Measurements from ENCODE around the gene TYRO3. TPM values are rescaled to one million over a fixed set of nuclear protein-coding genes. Genes with fewer than 3 reads are reported as not detected.

TYRO3 gene
- total RNA-seq, 1 donor from 2014 or later: 28.5 TPM

- Histone ChIP-seq H2AFZ (ENCODE audit: low read depth, low read length) (no peak overlapping the region), H3K27ac (ENCODE audit: low read depth, low read length) (no peak overlapping the region), H3K79me2 (ENCODE audit: insufficient read depth, low read length) (peaks cover 7% of the 10 kb centered on the region), H3K27me3 (ENCODE audit: insufficient read depth, low read length) (no peaks in the 10 kb centered on the region), H4K20me1 (ENCODE audit: insufficient read depth, low read length) (peaks cover 14% of the 10 kb centered on the region), H3K4me3 (ENCODE audit: insufficient read depth, low read depth, low read length) (no peak overlapping the region), H3K4me2 (ENCODE audit: low read length) (no peak overlapping the region), H3K4me1 (ENCODE audit: insufficient read depth, low read length) (peaks cover 33% of the 10 kb centered on the region), H3K36me3 (ENCODE audit: insufficient read depth, low read length) (no peaks in the 10 kb centered on the region), H3K9ac (ENCODE audit: low read length) (no peak overlapping the region), H3K9me3 (ENCODE audit: insufficient read depth, low read depth, low read length) (no peaks in the 10 kb centered on the region)
- FAIRE-seq (no peak), DNase-seq (ENCODE audit: low read depth) (no peak)
- Mint-ChIP-seq H3K27ac (ENCODE audit: unreplicated experiment) (no peak overlapping the region), H3K4me1 (ENCODE audit: low read depth, unreplicated experiment) (peaks cover 63% of the 10 kb centered on the region), H3K9me3 (ENCODE audit: unreplicated experiment) (no peaks in the 10 kb centered on the region), H3K27me3 (ENCODE audit: low read depth, unreplicated experiment) (no peaks in the 10 kb centered on the region), H3K36me3 (ENCODE audit: low read depth, unreplicated experiment) (peaks cover 4% of the 10 kb centered on the region), H3K4me3 (ENCODE audit: unreplicated experiment) (peak overlapping the region; percentile 15)
- TF ChIP-seq EZH2 (IDR thresholded peaks at IDR 0.05; ENCODE audit: insufficient read depth, low read length): no peak
- TF ChIP-seq, protein P1, sequence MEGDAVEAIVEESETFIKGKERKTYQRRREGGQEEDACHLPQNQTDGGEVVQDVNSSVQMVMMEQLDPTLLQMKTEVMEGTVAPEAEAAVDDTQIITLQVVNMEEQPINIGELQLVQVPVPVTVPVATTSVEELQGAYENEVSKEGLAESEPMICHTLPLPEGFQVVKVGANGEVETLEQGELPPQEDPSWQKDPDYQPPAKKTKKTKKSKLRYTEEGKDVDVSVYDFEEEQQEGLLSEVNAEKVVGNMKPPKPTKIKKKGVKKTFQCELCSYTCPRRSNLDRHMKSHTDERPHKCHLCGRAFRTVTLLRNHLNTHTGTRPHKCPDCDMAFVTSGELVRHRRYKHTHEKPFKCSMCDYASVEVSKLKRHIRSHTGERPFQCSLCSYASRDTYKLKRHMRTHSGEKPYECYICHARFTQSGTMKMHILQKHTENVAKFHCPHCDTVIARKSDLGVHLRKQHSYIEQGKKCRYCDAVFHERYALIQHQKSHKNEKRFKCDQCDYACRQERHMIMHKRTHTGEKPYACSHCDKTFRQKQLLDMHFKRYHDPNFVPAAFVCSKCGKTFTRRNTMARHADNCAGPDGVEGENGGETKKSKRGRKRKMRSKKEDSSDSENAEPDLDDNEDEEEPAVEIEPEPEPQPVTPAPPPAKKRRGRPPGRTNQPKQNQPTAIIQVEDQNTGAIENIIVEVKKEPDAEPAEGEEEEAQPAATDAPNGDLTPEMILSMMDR (IDR thresholded peaks at IDR 0.05; ENCODE audit: insufficient read depth, low read depth, low read length): no peak
Measured at GRCh38 chr15:41564286-41564959, 5.4 kb downstream of the TYRO3 start.

GRCh38 chr15:41564960-41565502 lies 6.0 kb downstream of the TYRO3 start:
- Mint-ChIP-seq H3K27ac (ENCODE audit: unreplicated experiment) (no peak overlapping the region), H3K27me3 (ENCODE audit: low read depth, unreplicated experiment) (no peaks in the 10 kb centered on the region), H3K36me3 (ENCODE audit: low read depth, unreplicated experiment) (peaks cover 5% of the 10 kb centered on the region), H3K4me1 (ENCODE audit: low read depth, unreplicated experiment) (peaks cover 63% of the 10 kb centered on the region), H3K9me3 (ENCODE audit: unreplicated experiment) (no peaks in the 10 kb centered on the region), H3K4me3 (ENCODE audit: unreplicated experiment) (peak overlapping the region; percentile 12)
- Histone ChIP-seq H3K79me2 (ENCODE audit: insufficient read depth, low read length) (peaks cover 2% of the 10 kb centered on the region), H2AFZ (ENCODE audit: low read depth, low read length) (no peak overlapping the region), H3K27me3 (ENCODE audit: insufficient read depth, low read length) (no peaks in the 10 kb centered on the region), H3K4me1 (ENCODE audit: insufficient read depth, low read length) (peaks cover 27% of the 10 kb centered on the region), H3K9me3 (ENCODE audit: insufficient read depth, low read depth, low read length) (no peaks in the 10 kb centered on the region), H4K20me1 (ENCODE audit: insufficient read depth, low read length) (peaks cover 12% of the 10 kb centered on the region), H3K4me3 (ENCODE audit: insufficient read depth, low read depth, low read length) (no peak overlapping the region), H3K4me2 (ENCODE audit: low read length) (no peak overlapping the region), H3K36me3 (ENCODE audit: insufficient read depth, low read length) (no peaks in the 10 kb centered on the region), H3K9ac (ENCODE audit: low read length) (no peak overlapping the region), H3K27ac (ENCODE audit: low read depth, low read length) (no peak overlapping the region)
- FAIRE-seq: no peak
- TF ChIP-seq, protein P1 (IDR thresholded peaks at IDR 0.05; ENCODE audit: insufficient read depth, low read depth, low read length): no peak
- no peak for TF ChIP-seq EZH2 (IDR thresholded peaks at IDR 0.05; ENCODE audit: insufficient read depth, low read length)
- no peak for DNase-seq (ENCODE audit: low read depth)

DNA sequence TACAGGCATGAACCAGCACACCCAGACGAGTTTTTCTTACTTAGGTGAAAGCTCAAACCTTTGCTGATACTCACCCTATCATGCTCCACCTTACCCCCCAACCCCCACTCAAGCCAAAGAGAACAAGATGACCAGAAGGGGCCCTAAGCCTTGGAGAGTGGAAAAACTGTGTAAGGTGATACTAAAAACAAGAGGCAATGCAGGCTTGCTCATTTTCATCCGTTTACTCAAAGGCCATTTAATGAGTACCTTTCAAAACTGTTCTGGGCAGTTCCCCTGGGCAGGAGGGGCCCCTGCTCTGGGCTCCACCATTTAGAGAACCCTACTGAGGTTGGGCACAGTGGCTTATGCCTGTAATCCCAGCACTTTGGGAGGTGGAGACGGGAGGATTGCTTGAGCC lies 6.7 kb downstream of the TYRO3 start:
- H2AFZ ChIP-seq (ENCODE audit: low read depth, low read length): no peak overlapping the region
- no peaks in the 10 kb centered on the region for H3K27me3 Mint-ChIP-seq (ENCODE audit: low read depth, unreplicated experiment)
- no peak overlapping the region for H3K27ac Mint-ChIP-seq (ENCODE audit: unreplicated experiment)
- peaks cover 6% of the 10 kb centered on the region for H4K20me1 ChIP-seq (ENCODE audit: insufficient read depth, low read length)
- no peaks in the 10 kb centered on the region for H3K36me3 ChIP-seq (ENCODE audit: insufficient read depth, low read length)
- no peak overlapping the region for H3K4me2 ChIP-seq (ENCODE audit: low read length)
- TF ChIP-seq, protein P1 (IDR thresholded peaks at IDR 0.05; ENCODE audit: insufficient read depth, low read depth, low read length): no peak
- no peak for TF ChIP-seq EZH2 (IDR thresholded peaks at IDR 0.05; ENCODE audit: insufficient read depth, low read length)
- H3K9me3 Mint-ChIP-seq (ENCODE audit: unreplicated experiment): no peaks in the 10 kb centered on the region
- no peak overlapping the region for H3K4me3 Mint-ChIP-seq (ENCODE audit: unreplicated experiment)
- no peaks in the 10 kb centered on the region for H3K27me3 ChIP-seq (ENCODE audit: insufficient read depth, low read length)
- H3K4me3 ChIP-seq (ENCODE audit: insufficient read depth, low read depth, low read length): no peak overlapping the region
- DNase-seq (ENCODE audit: low read depth): no peak
- peaks cover 61% of the 10 kb centered on the region for H3K4me1 Mint-ChIP-seq (ENCODE audit: low read depth, unreplicated experiment)
- H3K79me2 ChIP-seq (ENCODE audit: insufficient read depth, low read length): no peaks in the 10 kb centered on the region
- FAIRE-seq: no peak
- H3K9me3 ChIP-seq (ENCODE audit: insufficient read depth, low read depth, low read length): no peaks in the 10 kb centered on the region
- H3K9ac ChIP-seq (ENCODE audit: low read length): no peak overlapping the region
- peaks cover 25% of the 10 kb centered on the region for H3K4me1 ChIP-seq (ENCODE audit: insufficient read depth, low read length)
- H3K36me3 Mint-ChIP-seq (ENCODE audit: low read depth, unreplicated experiment): peaks cover 10% of the 10 kb centered on the region
- no peak overlapping the region for H3K27ac ChIP-seq (ENCODE audit: low read depth, low read length)
